Suprapubic skin (tissue), 4 donors: ENCODE measurements around the gene KLRC1. TPM values are rescaled to one million over a fixed set of nuclear protein-coding genes. Genes with fewer than 3 reads are reported as not detected.

Source experiments
- DNase-seq, 2 donors: peaks; one replicate each; pipeline ENCODE4 v3.0.0-alpha.2; 2019; ENCODE audit warnings: low spot score in 2 of 2
- H3K27ac ChIP-seq: fragments of 200-600 bp; sonication (generic); one replicate; pipeline ENCODE4 v1.5.1; 2019
- H3K27me3 ChIP-seq: fragments of 200-600 bp; sonication (generic); one replicate; pipeline ENCODE4 v1.5.1; 2019
- H3K36me3 ChIP-seq: fragments of 200-600 bp; sonication (generic); one replicate; pipeline ENCODE4 v1.5.1; 2019
- H3K4me1 ChIP-seq: fragments of 200-600 bp; sonication (generic); one replicate; pipeline ENCODE4 v1.5.1; 2019
- H3K4me3 ChIP-seq: fragments of 200-600 bp; sonication (generic); one replicate; pipeline ENCODE4 v1.5.1; 2019; ENCODE audit warnings: mild to moderate bottlenecking
- H3K9me3 ChIP-seq: fragments of 200-600 bp; sonication (generic); one replicate; pipeline ENCODE4 v1.5.1; 2019
- CTCF ChIP-seq, 2 donors: fragments of 200-600 bp in 1 of 2; fragments of 450-650 bp in 1 of 2; sonication (generic) in 1 of 2; IDR thresholded peaks; one replicate each; pipeline ENCODE4 v1.5.1; 2016 to 2019; ENCODE audit warnings: antibody characterized with exemption in 2 of 2, mild to moderate bottlenecking in 1 of 2, moderate library complexity in 1 of 2
- EP300 ChIP-seq: sonication (generic); formaldehyde crosslinking; IDR thresholded peaks from one replicate; pipeline ENCODE4 v1.6.1; 2017; ENCODE audit warnings: antibody characterized with exemption
- POLR2A ChIP-seq, 2 donors: fragments of 450-650 bp; IDR thresholded peaks; one replicate each; pipeline ENCODE4 v1.6.1; 2017; ENCODE audit warnings: antibody characterized with exemption in 2 of 2, mild to moderate bottlenecking in 2 of 2, moderate library complexity in 2 of 2
- POLR2AphosphoS5 ChIP-seq, 3 donors: sonication (generic); formaldehyde crosslinking; IDR thresholded peaks; one replicate each; pipeline ENCODE4 v1.6.1; 2017; ENCODE audit warnings: antibody characterized with exemption in 3 of 3
- WGBS: methylation state at CpG from one replicate; pipeline ENCODE4 v1.1.5; 2018; 5-methylcytosine and 5-hydroxymethylcytosine counted together
- total RNA-seq, 4 donors: library from RNA; depleted of rRNA; stranded (reverse); fragments of >200 nt; gene quantifications; one replicate each; pipeline ENCODE4 v1.1.0, GENCODE V29; 2016

KLRC1 gene
- total RNA-seq, 4 donors from 2014 or later, result not detected

GRCh38 chr12:10409392-10409791 is 43.8 kb downstream of the KLRC1 start, which contains the start of gene KLRC4:
Gene KLRC4 (minus strand): TSS chr12:10409757. CDS start chr12:10409575, 182 bp downstream.
- WGBS, result 26% methylated on average over 1 of the region's 1 CpG
- peak within 1 kb of the TSS; percentile 5 for H3K4me3 ChIP-seq

DNA sequence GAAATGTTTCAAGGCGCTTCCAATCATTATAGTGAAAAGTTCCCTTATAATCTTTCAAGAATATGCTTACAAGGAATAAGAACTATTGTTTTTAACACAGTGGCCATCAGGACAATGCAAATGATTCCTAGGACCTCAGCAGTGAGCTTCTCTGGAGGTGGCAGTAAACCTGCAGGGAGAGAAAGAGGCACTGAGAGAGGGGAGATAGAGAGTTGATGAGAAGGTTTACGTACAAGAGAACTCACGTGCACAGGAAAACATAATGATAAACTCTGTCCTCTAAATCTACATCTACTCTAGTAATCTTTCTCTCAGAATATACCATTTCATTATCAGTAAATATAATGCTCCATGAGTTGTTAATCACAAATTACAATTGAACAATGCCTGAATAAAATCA is 44.3 kb downstream of the KLRC1 start:
- WGBS, result 75% methylated on average over 3 of the region's 3 CpGs
- H3K36me3 ChIP-seq, result no peaks in the 10 kb centered on the region
- TF ChIP-seq POLR2AphosphoS5 (IDR thresholded peaks at IDR 0.05) (no peak), EP300 (no peak), CTCF (IDR thresholded peaks at IDR 0.05) (no peak), POLR2A (IDR thresholded peaks at IDR 0.05) (no peak)
- H3K4me1 ChIP-seq, result no peaks in the 10 kb centered on the region
- no peak for DNase-seq
- H3K27ac ChIP-seq, result no peak overlapping the region
- H3K27me3 ChIP-seq, result no peaks in the 10 kb centered on the region
- H3K4me3 ChIP-seq, result peak overlapping the region; percentile 5
- H3K9me3 ChIP-seq, result no peaks in the 10 kb centered on the region

More at GRCh38 chr12:10409392-10409791, 43.8 kb downstream of the KLRC1 start, which contains the start of gene KLRC4:
- no peak within 1 kb of the TSS for H3K27ac ChIP-seq
- H3K4me1 ChIP-seq, result no peaks in the 10 kb centered on the region
- no peak for TF ChIP-seq CTCF (IDR thresholded peaks at IDR 0.05)
- TF ChIP-seq POLR2A (IDR thresholded peaks at IDR 0.05), result no peak
- no peak for TF ChIP-seq EP300
- TF ChIP-seq POLR2AphosphoS5 (IDR thresholded peaks at IDR 0.05), result no peak
- H3K36me3 ChIP-seq, result no peaks in the 10 kb centered on the region
- H3K27me3 ChIP-seq, result no peaks in the 10 kb centered on the region
- no peak for DNase-seq
- H3K9me3 ChIP-seq, result no peaks in the 10 kb centered on the region

DNA sequence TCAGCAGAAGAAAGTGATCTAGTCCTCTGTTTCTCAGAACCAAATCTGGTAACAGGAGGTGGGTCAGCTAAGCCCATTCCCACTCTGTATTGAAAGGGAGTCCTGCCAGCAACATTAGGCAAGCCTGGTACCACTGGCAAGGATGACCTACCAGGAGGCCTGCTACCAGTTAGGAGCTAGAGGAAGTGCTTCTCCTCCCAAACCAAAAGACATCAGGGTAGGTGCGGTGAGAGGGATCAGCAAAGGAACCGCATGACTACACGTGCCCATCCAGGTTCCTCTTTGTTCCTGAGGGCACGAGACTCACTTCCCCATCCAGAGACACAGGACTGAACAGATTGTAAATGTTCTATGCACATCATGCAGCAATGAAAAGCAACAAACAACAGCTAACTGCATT is 46.5 kb downstream of the KLRC1 start:
- H3K9me3 ChIP-seq, result no peaks in the 10 kb centered on the region
- H3K27ac ChIP-seq, result no peak overlapping the region
- no peaks in the 10 kb centered on the region for H3K4me1 ChIP-seq
- DNase-seq, result peak in 1 of 2 donors; percentile 63
- H3K36me3 ChIP-seq, result no peaks in the 10 kb centered on the region
- TF ChIP-seq EP300, result no peak
- no peak for TF ChIP-seq POLR2AphosphoS5 (IDR thresholded peaks at IDR 0.05)
- no peak for TF ChIP-seq POLR2A (IDR thresholded peaks at IDR 0.05)
- TF ChIP-seq CTCF (IDR thresholded peaks at IDR 0.05), result no peak
- 42% methylated on average over 4 of the region's 4 CpGs for WGBS
- H3K27me3 ChIP-seq, result no peaks in the 10 kb centered on the region
- no peak overlapping the region for H3K4me3 ChIP-seq

- no peaks in the 10 kb centered on the region for H3K4me1 ChIP-seq
- H3K27ac ChIP-seq, result no peak overlapping the region
- whole genome bisulfite sequencing, result 92% methylated on average over 5 of the region's 5 CpGs
- TF ChIP-seq POLR2AphosphoS5 (IDR thresholded peaks at IDR 0.05) (no peak), CTCF (IDR thresholded peaks at IDR 0.05) (no peak), POLR2A (IDR thresholded peaks at IDR 0.05) (no peak), EP300 (no peak)
- H3K27me3 ChIP-seq, result no peaks in the 10 kb centered on the region
- no peak overlapping the region for H3K4me3 ChIP-seq
- no peaks in the 10 kb centered on the region for H3K9me3 ChIP-seq
- DNase-seq, result no peak
- H3K36me3 ChIP-seq, result no peaks in the 10 kb centered on the region
Observed at GRCh38 chr12:10405294-10405693, 47.9 kb downstream of the KLRC1 start.

DNA sequence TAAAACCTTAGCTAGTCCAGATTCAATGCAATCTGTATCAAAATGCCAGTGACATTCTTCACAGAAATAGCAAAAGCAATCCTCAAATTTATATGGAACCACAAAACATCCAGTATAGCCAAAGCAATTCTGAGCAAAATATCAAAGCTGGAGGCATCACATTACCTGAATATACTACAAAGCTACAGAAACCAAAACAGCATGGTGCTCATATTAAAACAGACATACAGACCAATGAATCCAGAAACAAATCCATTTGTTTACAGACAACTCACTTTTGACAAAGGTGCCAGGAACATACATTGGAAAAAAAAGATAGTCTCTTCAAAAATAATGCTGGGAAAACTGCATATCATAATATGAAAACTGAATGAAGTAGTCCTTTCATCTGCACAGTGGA is 48.4 kb downstream of the KLRC1 start:
- no peak for TF ChIP-seq POLR2A (IDR thresholded peaks at IDR 0.05)
- TF ChIP-seq EP300, result no peak
- no peak for TF ChIP-seq CTCF (IDR thresholded peaks at IDR 0.05)
- no peak for TF ChIP-seq POLR2AphosphoS5 (IDR thresholded peaks at IDR 0.05)
- Histone ChIP-seq H3K27me3 (no peaks in the 10 kb centered on the region), H3K36me3 (no peaks in the 10 kb centered on the region), H3K4me1 (no peaks in the 10 kb centered on the region), H3K27ac (no peak overlapping the region), H3K9me3 (no peaks in the 10 kb centered on the region), H3K4me3 (no peak overlapping the region)
- DNase-seq, result no peak
